GM12864 (cell line): ENCODE results near the gene ITIH3.

ENCODE experiments used
- DNase-seq: peaks from one replicate; pipeline ENCODE4 v3.0.0-alpha.2; 2011; ENCODE audit warnings: low read depth
- H3K4me3 ChIP-seq: 2 replicates; pipeline ENCODE4 v1.5.1; 2011; ENCODE audit warnings: mild to moderate bottlenecking, low read depth, low read length, control low read depth
- CTCF ChIP-seq: IDR thresholded peaks from 2 replicates; pipeline ENCODE4 v1.5.1; 2011; ENCODE audit warnings: low read depth, mild to moderate bottlenecking, moderate library complexity, low read length, control low read depth, inconsistent platforms; ENCODE audit errors: missing control alignments

ITIH3 gene

GRCh38 chr3:52795298-52795900 lies 803 bp downstream of the ITIH3 start:
- DNase-seq = no peak
- no peak overlapping the region for H3K4me3 ChIP-seq
- TF ChIP-seq CTCF = no peak

GRCh38 chr3:52796411-52796810 lies 1.8 kb downstream of the ITIH3 start:
- TF ChIP-seq CTCF = no peak
- H3K4me3 ChIP-seq = no peak overlapping the region
- no peak for DNase-seq

GRCh38 chr3:52798376-52798977 lies 3.9 kb downstream of the ITIH3 start:
- DNase-seq = no peak
- no peak for TF ChIP-seq CTCF
- no peak overlapping the region for H3K4me3 ChIP-seq

- TF ChIP-seq CTCF = peak; percentile 79
- H3K4me3 ChIP-seq = no peak overlapping the region
- DNase-seq = no peak
Observed at GRCh38 chr3:52798978-52799476, 4.4 kb downstream of the ITIH3 start.

- no peak overlapping the region for H3K4me3 ChIP-seq
- no peak for DNase-seq
- no peak for TF ChIP-seq CTCF
Observed at GRCh38 chr3:52800079-52800478, 5.5 kb downstream of the ITIH3 start.

- no peak for DNase-seq
- TF ChIP-seq CTCF = no peak
- no peak overlapping the region for H3K4me3 ChIP-seq
Observed at GRCh38 chr3:52801839-52802238, 7.2 kb downstream of the ITIH3 start.
